Activated naive CD8-positive, alpha-beta T cell treated with anti-CD3 and anti-CD28 coated beads, Interleukin-2, amount 10 ng/mL, durations not matched to agents 7 days and 5 days (primary cell): ENCODE results near the gene BRWD1. TPM values are rescaled to one million over a fixed set of nuclear protein-coding genes. Genes with fewer than 3 reads are reported as not detected.

Source experiments
- ATAC-seq: fragments of 150-1000 bp; cut with Tn5 transposase; one replicate; pipeline ENCODE4 v1.10.0; 2021; ENCODE audit warnings: low read depth, moderate library complexity
- POLR2A ChIA-PET: fragments of 350-600 bp; sonication (Branson Sonifier 250); formaldehyde crosslinking; loops from one replicate; lab custom pipeline; 2021; ENCODE audit warnings: antibody characterized with exemption; lab: Charles Lee
- DNase-seq: peaks from one replicate; pipeline ENCODE4 v3.0.0; 2021
- H3K27ac Mint-ChIP-seq: one replicate; pipeline ENCODE4 v1.8.0; 2022; ENCODE audit warnings: mild to moderate bottlenecking, mixed read lengths
- H3K27me3 Mint-ChIP-seq: one replicate; pipeline ENCODE4 v1.8.0; 2022; ENCODE audit warnings: mild to moderate bottlenecking, moderate library complexity, mixed read lengths
- H3K36me3 Mint-ChIP-seq: one replicate; pipeline ENCODE4 v1.8.0; 2021; ENCODE audit warnings: mild to moderate bottlenecking, mixed read lengths
- H3K4me1 Mint-ChIP-seq: one replicate; pipeline ENCODE4 v1.8.0; 2021; ENCODE audit warnings: mixed read lengths
- H3K4me3 Mint-ChIP-seq: one replicate; pipeline ENCODE4 v1.8.0; 2022; ENCODE audit warnings: mild to moderate bottlenecking, moderate library complexity, mixed read lengths
- H3K9me3 Mint-ChIP-seq: one replicate; pipeline ENCODE4 v1.8.0; 2021; ENCODE audit warnings: mixed read lengths
- total RNA-seq, 2 experiments: library from RNA; stranded (reverse); gene quantifications; one replicate each; pipeline ENCODE4 v1.2.3, GENCODE V29; 2021

The BRWD1 gene
- total RNA-seq, 2 experiments from 2014 or later, result 53.5 to 62.9 TPM

DNA sequence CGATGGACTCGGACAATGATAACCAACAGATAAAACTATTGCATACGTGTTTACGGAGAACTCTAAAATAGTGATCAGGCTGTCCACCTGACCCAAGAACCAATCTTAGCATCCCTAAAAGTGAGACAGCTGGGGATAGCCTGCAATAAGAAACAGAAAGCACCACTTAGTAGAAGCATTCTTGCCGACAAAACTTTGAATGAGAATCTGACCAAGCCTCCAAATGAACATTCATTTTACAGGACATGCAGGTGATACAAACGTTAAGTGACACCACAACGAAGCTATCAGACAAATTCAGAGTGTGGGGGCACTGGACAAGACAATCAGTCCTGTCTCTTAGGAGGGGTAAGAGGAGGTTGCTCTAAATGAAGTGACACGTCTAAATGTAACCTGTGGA lies 131.4 kb downstream of the BRWD1 start:
- H3K36me3 Mint-ChIP-seq, result peaks cover 13% of the 10 kb centered on the region
- no peaks in the 10 kb centered on the region for H3K27me3 Mint-ChIP-seq
- H3K4me1 Mint-ChIP-seq, result peaks cover 30% of the 10 kb centered on the region
- ATAC-seq (no peak), DNase-seq (no peak)
- H3K9me3 Mint-ChIP-seq, result no peaks in the 10 kb centered on the region
- H3K4me3 Mint-ChIP-seq, result peak overlapping the region; percentile 97
- POLR2A ChIA-PET, result no interaction called here
- H3K27ac Mint-ChIP-seq, result peak overlapping the region; percentile 90

DNA sequence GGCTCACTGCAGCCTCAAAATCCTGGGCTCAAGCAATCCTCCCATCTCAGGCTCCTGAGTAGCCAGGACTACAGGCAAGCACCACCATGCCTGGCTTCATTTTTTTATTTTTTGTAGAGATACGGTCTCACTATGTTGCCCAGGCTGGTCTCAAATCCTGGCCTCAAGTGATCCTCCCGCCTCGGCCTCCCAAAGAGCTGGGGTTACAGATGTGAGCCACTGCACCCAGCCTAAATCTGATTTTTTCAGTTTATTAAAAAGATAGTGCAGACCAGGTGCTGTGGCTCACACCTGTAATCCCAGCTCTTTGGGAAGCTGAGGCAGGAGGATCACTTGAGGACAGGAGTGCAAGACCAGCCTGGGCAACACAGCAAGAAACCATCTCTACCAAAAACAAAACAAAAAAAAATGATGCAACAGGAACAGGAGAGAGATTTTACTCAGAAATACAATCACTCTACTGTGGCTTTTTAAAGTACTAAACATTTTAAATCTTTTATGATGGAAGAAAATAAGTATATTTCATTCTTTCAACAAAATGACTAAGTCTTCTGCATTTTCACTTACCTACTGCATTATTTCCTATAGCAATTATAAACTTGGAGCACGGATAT lies 132.1 kb downstream of the BRWD1 start:
- Mint-ChIP-seq H3K4me3 (peak overlapping the region; percentile 97), H3K9me3 (no peaks in the 10 kb centered on the region), H3K27ac (peak overlapping the region; percentile 90), H3K27me3 (no peaks in the 10 kb centered on the region), H3K4me1 (peaks cover 32% of the 10 kb centered on the region), H3K36me3 (peaks cover 13% of the 10 kb centered on the region)
- DNase-seq (no peak), ATAC-seq (no peak)
- POLR2A ChIA-PET, result no interaction called here

DNA sequence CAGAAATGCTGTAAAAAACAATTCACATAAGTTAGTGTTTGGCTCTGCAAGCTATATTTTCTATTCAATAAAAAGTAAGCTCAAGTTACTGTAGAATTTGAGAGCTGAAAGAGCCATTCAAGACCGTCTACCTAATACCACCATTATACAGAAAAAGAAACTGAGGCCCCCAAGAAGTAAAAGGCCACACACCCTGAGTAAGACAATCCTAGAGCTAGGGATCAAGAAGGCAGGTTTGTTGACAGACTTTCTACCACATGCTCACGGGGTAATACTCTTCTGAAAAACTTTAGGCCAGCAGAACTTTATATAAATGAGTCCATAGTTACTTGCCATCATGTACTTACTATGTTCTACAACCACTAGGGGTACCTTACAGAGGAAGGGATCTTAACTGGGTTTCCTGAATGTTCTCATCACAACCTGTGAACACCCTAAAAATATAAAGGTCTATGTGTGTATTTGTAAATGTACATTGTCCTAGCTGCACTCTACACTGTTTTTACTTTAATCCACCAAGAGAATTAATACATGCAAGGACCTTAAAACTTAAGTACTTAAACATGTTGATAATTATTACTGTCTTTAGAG lies 132.9 kb downstream of the BRWD1 start:
- DNase-seq, result no peak
- peaks cover 33% of the 10 kb centered on the region for H3K4me1 Mint-ChIP-seq

DNA sequence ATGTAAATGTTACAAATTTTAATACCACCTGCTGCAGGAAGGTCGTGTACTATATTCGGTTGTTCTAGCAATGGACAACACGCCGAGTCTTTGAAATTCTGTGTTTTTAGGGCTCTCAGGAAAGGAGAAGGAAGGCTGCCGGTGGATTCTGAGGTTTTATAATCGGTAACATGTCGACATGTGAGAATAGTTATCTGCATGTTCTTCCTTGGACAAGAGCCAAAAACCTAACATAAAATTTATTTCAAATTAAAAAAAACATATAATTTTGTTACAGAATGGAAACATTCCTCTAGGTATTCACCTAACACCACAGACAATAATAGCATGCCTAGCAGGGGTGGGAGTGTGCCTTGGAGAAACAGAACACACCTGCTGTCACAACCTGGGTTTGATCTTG lies 135.0 kb downstream of the BRWD1 start:
- no peak for DNase-seq
- H3K9me3 Mint-ChIP-seq, result no peaks in the 10 kb centered on the region
- H3K27ac Mint-ChIP-seq, result no peak overlapping the region
- POLR2A ChIA-PET, result no interaction called here
- H3K4me3 Mint-ChIP-seq, result no peak overlapping the region
- H3K4me1 Mint-ChIP-seq, result peaks cover 26% of the 10 kb centered on the region
- no peak for ATAC-seq
- H3K27me3 Mint-ChIP-seq, result no peaks in the 10 kb centered on the region
- peaks cover 20% of the 10 kb centered on the region for H3K36me3 Mint-ChIP-seq

More for the DNA sequence above, 132.9 kb downstream of the BRWD1 start:
- H3K4me3 Mint-ChIP-seq, result peak overlapping the region; percentile 4
- H3K9me3 Mint-ChIP-seq, result no peaks in the 10 kb centered on the region
- no peaks in the 10 kb centered on the region for H3K27me3 Mint-ChIP-seq
- no peak overlapping the region for H3K27ac Mint-ChIP-seq
- ATAC-seq, result no peak
- POLR2A ChIA-PET, result no interaction called here
- peaks cover 16% of the 10 kb centered on the region for H3K36me3 Mint-ChIP-seq

DNA sequence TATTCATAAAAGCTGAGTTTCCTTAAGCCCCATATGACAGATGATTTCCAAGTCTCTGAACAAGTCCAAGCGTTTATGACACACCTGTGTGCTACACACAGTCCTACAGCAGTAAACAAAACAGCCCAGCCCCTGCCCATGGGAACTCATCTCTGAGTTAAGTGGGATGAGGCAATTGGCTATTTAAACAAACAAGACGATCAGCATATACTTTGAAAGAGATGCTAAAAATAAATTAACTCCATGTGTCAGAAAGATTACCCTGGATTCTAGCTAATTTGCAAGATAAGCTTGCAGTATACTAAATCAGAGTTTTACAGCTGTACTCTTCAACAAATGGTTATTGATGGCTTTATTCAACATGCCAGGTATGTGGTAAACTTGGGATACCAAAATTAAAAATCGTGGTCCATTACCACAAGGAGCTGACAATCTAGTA lies 137.1 kb downstream of the BRWD1 start:
- DNase-seq (no peak), ATAC-seq (no peak)
- H3K4me3 Mint-ChIP-seq, result no peak overlapping the region
- POLR2A ChIA-PET, result no interaction called here
- H3K27me3 Mint-ChIP-seq, result no peaks in the 10 kb centered on the region
- H3K27ac Mint-ChIP-seq, result no peak overlapping the region
- no peaks in the 10 kb centered on the region for H3K9me3 Mint-ChIP-seq
- H3K4me1 Mint-ChIP-seq, result peaks cover 15% of the 10 kb centered on the region
- H3K36me3 Mint-ChIP-seq, result peaks cover 30% of the 10 kb centered on the region

DNA sequence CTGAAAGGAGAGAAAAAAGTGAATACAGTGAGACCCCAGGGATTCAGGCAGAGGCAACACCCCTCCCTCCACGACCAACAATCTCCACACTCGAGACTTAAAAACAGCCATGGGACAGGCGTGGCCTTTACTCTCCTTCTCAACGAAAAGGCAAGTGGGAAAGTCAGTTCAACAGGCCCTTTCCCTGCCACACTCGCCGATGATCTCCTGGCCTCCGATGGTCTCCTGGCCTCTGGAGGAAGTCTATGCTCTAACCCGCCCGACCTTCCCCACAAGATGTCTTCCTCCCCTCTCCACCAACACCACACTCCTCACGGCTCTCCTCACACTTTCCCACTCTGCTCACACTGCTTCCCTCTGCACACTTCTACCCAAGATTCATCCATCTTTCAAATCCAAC lies 137.8 kb downstream of the BRWD1 start:
- Mint-ChIP-seq H3K9me3 (no peaks in the 10 kb centered on the region), H3K27ac (no peak overlapping the region), H3K27me3 (no peaks in the 10 kb centered on the region), H3K36me3 (peaks cover 33% of the 10 kb centered on the region), H3K4me1 (peaks cover 14% of the 10 kb centered on the region), H3K4me3 (no peak overlapping the region)
- DNase-seq, result no peak
- POLR2A ChIA-PET, result no interaction called here
- ATAC-seq, result no peak

DNA sequence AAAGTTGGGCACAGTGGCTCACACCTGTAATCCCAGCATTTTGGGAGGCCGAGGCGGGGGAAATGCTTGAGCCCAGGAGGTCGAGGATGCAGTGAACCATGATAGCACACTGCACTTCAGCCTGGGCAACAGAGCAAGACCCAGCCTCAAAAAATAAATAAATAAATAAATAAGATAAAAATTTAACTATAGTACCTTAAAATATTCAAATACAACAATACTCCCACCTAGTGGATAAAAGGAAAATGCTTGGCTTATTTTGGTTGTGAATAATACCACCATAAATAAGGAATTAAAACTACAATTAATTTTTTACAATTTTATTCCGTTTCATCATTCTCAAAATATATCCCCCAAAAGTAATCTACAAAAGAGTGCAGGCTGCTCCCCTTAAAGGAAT lies 138.3 kb downstream of the BRWD1 start:
- Mint-ChIP-seq H3K9me3 (no peaks in the 10 kb centered on the region), H3K36me3 (peaks cover 34% of the 10 kb centered on the region), H3K4me1 (peaks cover 9% of the 10 kb centered on the region), H3K4me3 (no peak overlapping the region), H3K27me3 (no peaks in the 10 kb centered on the region), H3K27ac (no peak overlapping the region)
- DNase-seq (no peak), ATAC-seq (no peak)
- POLR2A ChIA-PET, result no interaction called here

DNA sequence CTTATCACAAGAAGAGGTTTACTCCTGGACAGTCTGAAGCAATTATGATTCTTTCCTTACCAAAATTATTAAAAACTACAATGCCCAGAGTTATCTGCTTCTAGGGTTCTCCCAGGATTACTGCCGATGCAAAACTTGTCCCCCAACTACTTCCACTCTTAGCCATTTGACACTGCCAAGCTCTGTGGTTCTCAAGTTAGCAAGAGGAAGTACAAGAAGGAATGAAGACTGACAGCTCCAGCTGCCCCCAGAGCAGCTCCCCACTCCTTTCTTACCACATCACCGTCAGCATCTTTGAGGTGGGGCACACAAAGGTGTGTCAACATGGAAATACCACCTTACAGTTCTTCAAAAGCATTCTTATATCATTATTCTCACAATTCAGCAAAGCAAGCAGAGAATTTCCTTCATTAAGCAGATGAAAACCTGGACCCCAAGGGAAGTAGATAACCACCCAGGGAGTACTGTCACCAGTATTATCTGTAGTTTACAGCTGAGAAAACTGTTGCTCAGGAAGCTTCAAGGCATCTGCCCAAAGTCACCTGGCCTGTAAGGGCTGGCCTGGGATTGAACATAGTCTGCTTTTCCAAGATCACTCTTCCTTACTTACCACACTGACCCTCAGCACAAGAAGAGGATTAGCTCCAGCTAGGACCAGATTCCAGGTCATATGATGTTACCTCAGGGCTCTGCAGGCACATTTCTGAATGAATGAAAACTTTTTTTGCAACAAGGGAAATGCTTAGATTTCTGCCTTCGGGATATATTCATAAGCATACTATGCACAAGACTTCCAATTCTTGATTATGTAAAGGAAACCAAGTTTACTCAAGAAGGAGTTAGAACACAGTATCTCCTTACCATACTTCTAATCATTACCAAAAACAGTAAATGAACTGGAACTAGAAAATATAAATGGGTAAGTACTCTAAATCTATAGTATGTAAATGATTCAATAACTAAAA lies 139.4 kb downstream of the BRWD1 start:
- DNase-seq, result no peak
- peaks cover 4% of the 10 kb centered on the region for H3K4me1 Mint-ChIP-seq
- no peak overlapping the region for H3K27ac Mint-ChIP-seq
- no peak for ATAC-seq
- no peak overlapping the region for H3K4me3 Mint-ChIP-seq
- POLR2A ChIA-PET, result no interaction called here
- H3K27me3 Mint-ChIP-seq, result no peaks in the 10 kb centered on the region
- H3K9me3 Mint-ChIP-seq, result no peaks in the 10 kb centered on the region
- peaks cover 30% of the 10 kb centered on the region for H3K36me3 Mint-ChIP-seq

DNA sequence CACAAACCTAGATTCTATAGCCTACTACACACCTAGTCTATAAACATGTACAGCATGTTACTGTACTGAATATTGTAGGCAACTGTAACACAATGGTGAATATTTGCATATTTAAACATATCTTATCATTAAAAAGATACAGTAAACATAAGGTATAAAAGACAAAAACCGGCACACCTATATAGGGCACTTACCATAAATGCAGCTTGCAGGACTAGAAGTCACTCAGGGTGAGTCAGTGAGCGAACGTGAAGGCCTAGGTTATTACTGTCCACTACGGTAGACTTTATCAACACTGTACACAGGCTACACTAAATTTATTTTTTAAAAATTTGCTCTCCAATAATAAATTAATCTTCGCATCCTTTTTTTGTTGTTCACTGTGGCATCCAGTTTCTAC lies 143.5 kb downstream of the BRWD1 start:
- no peak overlapping the region for H3K4me3 Mint-ChIP-seq
- H3K27ac Mint-ChIP-seq, result no peak overlapping the region
- POLR2A ChIA-PET, result no interaction called here

DNA sequence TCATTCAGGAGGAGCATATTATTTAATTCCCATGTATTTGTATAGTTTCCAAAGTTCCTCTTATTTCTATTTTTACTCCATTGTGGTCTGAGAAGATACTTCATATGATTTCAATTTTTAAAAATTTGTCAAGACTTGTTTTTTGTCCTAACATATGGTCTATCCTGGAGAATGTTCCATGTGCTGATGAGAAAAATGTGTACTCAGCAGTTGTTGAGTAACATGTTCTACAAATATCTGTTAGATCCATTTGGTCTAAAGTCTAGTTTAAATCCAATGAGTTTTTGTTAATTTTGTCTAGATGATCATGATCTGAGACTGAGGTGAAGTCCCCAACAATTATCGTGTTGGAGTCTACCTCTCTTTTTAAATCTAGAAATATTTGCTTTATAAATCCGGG lies 144.6 kb downstream of the BRWD1 start:
- POLR2A ChIA-PET, result interaction anchor here (0.5 kb wide), 1 partner anchor 84 kb away, joined by 6 read pairs; no protein-coding TSS in a partner anchor

More for the DNA sequence above, 143.5 kb downstream of the BRWD1 start:
- ATAC-seq (no peak), DNase-seq (no peak)
- Mint-ChIP-seq H3K9me3 (peaks cover 8% of the 10 kb centered on the region), H3K27me3 (no peaks in the 10 kb centered on the region), H3K36me3 (peaks cover 31% of the 10 kb centered on the region), H3K4me1 (no peaks in the 10 kb centered on the region)

DNA sequence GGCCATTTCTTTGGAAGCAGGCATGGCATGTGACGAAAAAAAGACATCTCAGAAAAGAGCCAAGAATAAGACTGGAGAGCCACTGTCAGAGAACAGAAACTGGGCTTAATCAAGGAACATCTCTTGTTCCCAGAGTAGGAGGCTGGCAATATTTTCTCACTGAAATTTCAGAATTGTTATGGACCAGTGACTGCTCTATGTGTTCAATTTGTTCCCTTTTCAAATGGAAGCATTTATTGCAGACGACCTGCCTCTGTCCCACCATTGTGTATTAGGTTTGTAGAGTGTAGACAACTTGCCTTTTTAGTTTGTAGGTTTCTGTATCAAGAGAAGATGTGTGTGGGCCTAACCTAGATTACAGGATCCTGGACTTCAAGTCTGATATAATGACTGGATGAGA lies 148.9 kb downstream of the BRWD1 start:
- ATAC-seq, result no peak

More for the DNA sequence above, 144.6 kb downstream of the BRWD1 start:
- Mint-ChIP-seq H3K9me3 (peaks cover 13% of the 10 kb centered on the region), H3K4me3 (no peak overlapping the region), H3K36me3 (peaks cover 28% of the 10 kb centered on the region), H3K27ac (no peak overlapping the region), H3K27me3 (no peaks in the 10 kb centered on the region), H3K4me1 (no peaks in the 10 kb centered on the region)
- ATAC-seq (no peak), DNase-seq (no peak)

DNA sequence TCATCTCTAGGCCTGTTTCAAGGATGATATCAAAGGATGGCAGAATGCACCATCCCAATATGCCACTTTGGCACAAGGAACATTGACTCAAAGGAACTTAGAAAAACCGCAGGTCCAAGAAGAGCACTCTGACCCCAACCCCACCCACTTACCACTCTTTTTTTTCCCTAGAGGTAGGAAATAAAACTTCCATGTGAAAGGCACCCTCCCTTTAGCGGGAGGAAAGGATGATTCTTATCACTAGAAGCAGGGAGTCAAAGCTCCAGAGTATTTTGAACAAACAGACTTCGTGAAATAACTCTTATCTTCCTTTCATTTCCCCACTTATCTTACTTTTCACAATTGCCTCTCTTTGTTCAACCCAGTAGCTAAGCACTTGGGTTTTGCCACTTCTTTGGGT lies 152.4 kb downstream of the BRWD1 start:
- DNase-seq, result no peak
- H3K27ac Mint-ChIP-seq, result no peak overlapping the region
- POLR2A ChIA-PET, result interaction anchor here (0.9 kb wide), 1 partner anchor 23 kb away, joined by 4 read pairs; no protein-coding TSS in a partner anchor
- H3K4me3 Mint-ChIP-seq, result no peak overlapping the region
- H3K4me1 Mint-ChIP-seq, result peaks cover 2% of the 10 kb centered on the region
- H3K9me3 Mint-ChIP-seq, result peaks cover 15% of the 10 kb centered on the region
- ATAC-seq, result no peak
- H3K36me3 Mint-ChIP-seq, result no peaks in the 10 kb centered on the region
- peaks cover 2% of the 10 kb centered on the region for H3K27me3 Mint-ChIP-seq

More for the DNA sequence above, 148.9 kb downstream of the BRWD1 start:
- Mint-ChIP-seq H3K27me3 (peaks cover 2% of the 10 kb centered on the region), H3K4me3 (no peak overlapping the region), H3K27ac (no peak overlapping the region), H3K9me3 (peaks cover 17% of the 10 kb centered on the region), H3K36me3 (peaks cover 8% of the 10 kb centered on the region), H3K4me1 (peaks cover 2% of the 10 kb centered on the region)
- POLR2A ChIA-PET, result no interaction called here
- no peak for DNase-seq

DNA sequence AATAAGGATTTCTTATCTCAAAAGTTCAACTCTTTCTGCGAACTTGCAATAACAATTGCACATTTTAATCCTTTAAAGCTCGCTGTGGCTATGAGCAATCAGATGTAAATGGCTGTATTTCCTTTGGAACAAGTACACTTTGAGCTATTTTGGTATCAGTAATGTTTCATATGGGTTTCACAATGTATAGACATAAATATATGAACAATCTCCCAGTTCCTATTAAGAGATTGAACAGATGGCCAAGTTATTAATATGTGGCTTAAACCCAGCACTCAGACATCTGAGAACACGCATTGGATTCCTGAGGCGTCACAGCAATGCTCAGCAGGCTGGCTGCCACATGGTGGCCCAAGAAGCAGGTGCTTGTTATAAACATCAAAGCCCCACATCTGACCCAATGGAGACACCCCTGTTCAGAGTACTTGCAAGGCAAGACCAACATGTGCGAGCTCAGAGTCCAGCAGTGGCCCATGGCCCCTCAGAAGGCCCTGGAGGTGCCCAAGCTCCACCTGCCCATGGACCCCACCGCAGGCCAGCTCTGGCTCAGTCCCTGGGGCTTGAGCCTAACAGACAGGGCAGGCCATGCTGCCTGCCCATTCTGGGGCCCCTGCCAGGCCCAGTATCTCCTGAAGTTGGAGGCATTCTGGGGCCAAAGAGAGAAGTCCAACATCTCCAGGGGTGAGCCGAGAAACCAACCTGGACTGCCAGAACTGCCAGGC lies 153.9 kb downstream of the BRWD1 start:
- peaks cover 2% of the 10 kb centered on the region for H3K27me3 Mint-ChIP-seq
- no peaks in the 10 kb centered on the region for H3K36me3 Mint-ChIP-seq
- peaks cover 7% of the 10 kb centered on the region for H3K9me3 Mint-ChIP-seq
- POLR2A ChIA-PET, result no interaction called here
- H3K4me1 Mint-ChIP-seq, result peaks cover 2% of the 10 kb centered on the region
- H3K27ac Mint-ChIP-seq, result no peak overlapping the region
- ATAC-seq, result no peak
- no peak for DNase-seq
- no peak overlapping the region for H3K4me3 Mint-ChIP-seq
